Stimulated activated CD4-positive, alpha-beta T cell treated with anti-CD3 and anti-CD28 coated beads, Interleukin-15, amount 100 ng/mL, for 48 hours (primary cell): ENCODE results near the gene ZFAND3.
A peak's percentile ranks its signal among the peaks of the same experiment; 100 is the strongest.
"Not testable (repeated sequence)": the region's sequence is repeated elsewhere in the genome, so short reads cannot be mapped to it uniquely, and the experiment has no call there.

Experiments used
- DNase-seq, 2 donors: peaks; one replicate each; pipeline ENCODE4 v3.0.0-alpha.2; 2020; ENCODE audit warnings: low read depth in 2 of 2

The ZFAND3 gene

GRCh38 chr6:37972994-37973757, 153.6 kb downstream of the ZFAND3 start:
- no peak for DNase-seq

- no peak for DNase-seq
Observed at GRCh38 chr6:37974381-37974780, 154.9 kb downstream of the ZFAND3 start.

- no peak for DNase-seq
Observed at GRCh38 chr6:37974943-37975342, 155.4 kb downstream of the ZFAND3 start.

GRCh38 chr6:37977715-37978114, 158.2 kb downstream of the ZFAND3 start:
- no peak for DNase-seq

- no peak for DNase-seq
Observed at GRCh38 chr6:37979392-37980221, 160.1 kb downstream of the ZFAND3 start.

- no peak for DNase-seq
Observed at GRCh38 chr6:37980222-37980595, 160.7 kb downstream of the ZFAND3 start.

- DNase-seq = no peak
Observed at GRCh38 chr6:37981626-37982025, 162.1 kb downstream of the ZFAND3 start.

GRCh38 chr6:37982317-37982716, 162.8 kb downstream of the ZFAND3 start:
- no peak for DNase-seq

- DNase-seq = no peak
Observed at GRCh38 chr6:37983720-37984501, 164.4 kb downstream of the ZFAND3 start.

GRCh38 chr6:37984578-37984977, 165.1 kb downstream of the ZFAND3 start:
- no peak for DNase-seq

GRCh38 chr6:37985355-37985754, 165.8 kb downstream of the ZFAND3 start:
- peak; percentile 15 to 30 for DNase-seq

- peak; percentile 11 to 13 for DNase-seq
Observed at GRCh38 chr6:37987018-37987417, 167.5 kb downstream of the ZFAND3 start.

- DNase-seq = no peak
Observed at GRCh38 chr6:37987559-37987958, 168.0 kb downstream of the ZFAND3 start.

GRCh38 chr6:37988127-37988526, 168.6 kb downstream of the ZFAND3 start:
- no peak for DNase-seq

- no peak for DNase-seq
Observed at GRCh38 chr6:37988696-37989095, 169.2 kb downstream of the ZFAND3 start.

- DNase-seq = no peak
Observed at GRCh38 chr6:37990762-37991525, 171.4 kb downstream of the ZFAND3 start.

- DNase-seq = no peak
Observed at GRCh38 chr6:37992749-37993148, 173.2 kb downstream of the ZFAND3 start.

GRCh38 chr6:37993194-37993593, 173.7 kb downstream of the ZFAND3 start:
- DNase-seq = not testable (repeated sequence)

GRCh38 chr6:37993596-37993995, 174.1 kb downstream of the ZFAND3 start:
- no peak for DNase-seq

GRCh38 chr6:37994223-37994622, 174.7 kb downstream of the ZFAND3 start:
- no peak for DNase-seq

- DNase-seq = no peak
Observed at GRCh38 chr6:37998366-37998765, 178.8 kb downstream of the ZFAND3 start.

GRCh38 chr6:38001386-38001785, 181.9 kb downstream of the ZFAND3 start:
- no peak for DNase-seq
